Endothelial cell of umbilical vein (primary cell): ENCODE results near the gene CNOT4. TPM values are rescaled to one million over a fixed set of nuclear protein-coding genes. Genes with fewer than 3 reads are reported as not detected.

ENCODE experiments used
- BruUV-seq: library from RNA; stranded (reverse); fragments of 400-500 nt; replicated peaks from 2 replicates; lab custom pipeline; 2021; lab: Mats Ljungman, UMichigan
- CTCF ChIA-PET: fragments of 300-600, 350-600 bp; sonication (Branson Sonifier 250); formaldehyde crosslinking; loops from one replicate; lab custom pipeline; 2021; ENCODE audit warnings: antibody characterized with exemption, inconsistent platforms; lab: Charles Lee
- POLR2A ChIA-PET: fragments of 300-600, 350-600 bp; sonication (Branson Sonifier 250); formaldehyde crosslinking; loops from one replicate; lab custom pipeline; 2021; ENCODE audit warnings: antibody characterized with exemption, inconsistent platforms; lab: Charles Lee
- DNase-seq: peaks from one replicate; pipeline ENCODE4 v3.0.0-alpha.2; 2011; ENCODE audit warnings: low read depth, low spot score
- FAIRE-seq: peaks from 2 replicates; lab custom pipeline; 2011; peaks lifted over from hg19 to GRCh38; lab: Jason Lieb, UNC
- H2AFZ ChIP-seq: 2 replicates; pipeline ENCODE4 v1.6.0; 2012; ENCODE audit warnings: low read depth, low read length, control low read depth, inconsistent platforms
- H3K27ac ChIP-seq: 2 replicates; pipeline ENCODE4 v1.5.1; 2011; ENCODE audit warnings: low read depth, mild to moderate bottlenecking, control low read depth, low read length, moderate library complexity; ENCODE audit not compliant: insufficient read depth
- H3K27me3 ChIP-seq, 2 experiments: 2 replicates each; pipeline versions ENCODE4 v1.6.0 to v1.6.1; 2011; ENCODE audit warnings: low read length in 2 of 2, mixed read lengths in 1 of 2; ENCODE audit not compliant: control insufficient read depth in 2 of 2, insufficient read depth in 2 of 2
- H3K36me3 ChIP-seq, 2 experiments: 2 replicates in 1 of 2; 3 replicates in 1 of 2; pipeline ENCODE4 v1.5.1; 2011; ENCODE audit warnings: low read length in 2 of 2, mild to moderate bottlenecking in 1 of 2, moderate library complexity in 1 of 2; ENCODE audit not compliant: control insufficient read depth in 2 of 2, insufficient read depth in 2 of 2; ENCODE audit errors: extremely low read depth in 1 of 2
- H3K4me1 ChIP-seq: 3 replicates; pipeline ENCODE4 v1.5.1; 2011; ENCODE audit warnings: mild to moderate bottlenecking, low read length; ENCODE audit not compliant: control insufficient read depth, insufficient read depth; ENCODE audit errors: extremely low read depth
- H3K4me2 ChIP-seq: 2 replicates; pipeline ENCODE4 v1.6.1; 2011; ENCODE audit warnings: low read length, control low read depth, mixed read lengths; ENCODE audit not compliant: insufficient read depth
- H3K4me3 ChIP-seq, 3 experiments: fragments of 200-600 bp in 1 of 3; sonication (generic), shearing (Covaris generic) in 1 of 3; replicated peaks in 1 of 3; 2 replicates each; pipeline ENCODE4 v1.5.1; 2011 to 2016; ENCODE audit warnings: control low read depth in 3 of 3, low read length in 3 of 3, mild to moderate bottlenecking in 2 of 3, inconsistent platforms in 1 of 3, low read depth in 1 of 3, moderate library complexity in 1 of 3; ENCODE audit not compliant: insufficient read depth in 1 of 3
- H3K79me2 ChIP-seq: 2 replicates; pipeline ENCODE4 v1.6.0; 2012; ENCODE audit warnings: low read length, inconsistent platforms; ENCODE audit not compliant: control insufficient read depth, insufficient read depth
- H3K9ac ChIP-seq: replicated peaks from 2 replicates; pipeline ENCODE3; 2011; ENCODE audit warnings: low read length, control low read depth; ENCODE audit not compliant: insufficient read depth; ENCODE audit errors: extremely low read depth
- H3K9me1 ChIP-seq: replicated peaks from 3 replicates; pipeline ENCODE4 v1.6.0; 2011; ENCODE audit warnings: mild to moderate bottlenecking, low read length; ENCODE audit not compliant: control insufficient read depth, insufficient read depth; ENCODE audit errors: extremely low read depth
- H3K9me3 ChIP-seq: replicated peaks from 2 replicates; pipeline ENCODE4 v1.5.1; 2012; ENCODE audit warnings: low read length, inconsistent platforms; ENCODE audit not compliant: control insufficient read depth, insufficient read depth
- H4K20me1 ChIP-seq: replicated peaks from 2 replicates; pipeline ENCODE3; 2011; ENCODE audit warnings: mild to moderate bottlenecking, low read length; ENCODE audit not compliant: control insufficient read depth, insufficient read depth; ENCODE audit errors: extremely low read depth
- EZH2 ChIP-seq: IDR thresholded peaks from 2 replicates; pipeline ENCODE4 v1.6.1; 2012; ENCODE audit warnings: borderline replicate concordance, low read depth, mild to moderate bottlenecking, moderate library complexity, low read length, inconsistent platforms; ENCODE audit not compliant: severe bottlenecking
- FOS ChIP-seq: IDR thresholded peaks from 2 replicates; pipeline ENCODE4 v1.6.1; 2011; ENCODE audit warnings: mild to moderate bottlenecking, low read length, moderate library complexity, borderline replicate concordance; ENCODE audit not compliant: insufficient read depth
- GATA2 ChIP-seq: IDR thresholded peaks from 2 replicates; pipeline ENCODE4 v1.7.0; 2011; ENCODE audit warnings: low read depth, mild to moderate bottlenecking, moderate library complexity, mixed read lengths, low read length; ENCODE audit not compliant: insufficient read length, insufficient read depth
- JUN ChIP-seq: IDR thresholded peaks from 2 replicates; pipeline ENCODE4 v1.6.1; 2011; ENCODE audit warnings: borderline replicate concordance, low read depth; ENCODE audit not compliant: insufficient read length, insufficient read depth
- MAX ChIP-seq: IDR thresholded peaks from 2 replicates; pipeline ENCODE4 v1.6.1; 2011; ENCODE audit not compliant: insufficient read depth, insufficient read length
- MYC ChIP-seq: IDR thresholded peaks from one replicate; pipeline ENCODE4 v1.6.1; 2011; ENCODE audit warnings: mild to moderate bottlenecking, low read depth, low read length
- POLR2A ChIP-seq: IDR thresholded peaks from 2 replicates; pipeline ENCODE4 v1.6.1; 2012; ENCODE audit warnings: low read depth, mild to moderate bottlenecking, control low read depth, low read length
- POLR2AphosphoS5 ChIP-seq: IDR thresholded peaks from 2 replicates; pipeline ENCODE4 v1.6.1; 2012; ENCODE audit warnings: low read depth, mild to moderate bottlenecking, control low read depth, low read length, moderate library complexity; ENCODE audit not compliant: insufficient read depth
- dilution Hi-C: fragments of 300-500 bp; cut with MboI; formaldehyde crosslinking; loops from one replicate; pipeline ENCODE4 v1.15.0; 2019; ENCODE audit warnings: low sequenced_read_pairs; ENCODE audit not compliant: extremely low pct_ligation_motif_present
- intact Hi-C: fragments of 100-400 bp; cut with micrococcal nuclease; formaldehyde crosslinking; loops from one replicate; pipeline ENCODE4 v1.10.0; 2022
- polyA plus RNA-seq, 4 experiments: library from polyadenylated mRNA; depleted of rRNA in 3 of 4; stranded (reverse) in 3 of 4; unstranded in 1 of 4; fragments of >200 nt; gene quantifications; 2 replicates each; pipeline versions ENCODE4 v1.2.1 to v1.2.3, GENCODE V29; 2011 to 2012; ENCODE audit warnings: missing spikeins in 1 of 4
- total RNA-seq: library from RNA; stranded (reverse); gene quantifications from 2 replicates; pipeline ENCODE4 v1.2.3, GENCODE V29; 2021
- TF ChIP-seq, protein P1 (sequence below), 2 donors: IDR thresholded peaks; 1 replicate in 1 of 2; 2 replicates in 1 of 2; pipeline ENCODE4 v1.5.1; 2011; ENCODE audit warnings: low read length in 2 of 2, mild to moderate bottlenecking in 2 of 2, moderate library complexity in 2 of 2, control low read depth in 1 of 2, inconsistent platforms in 1 of 2, low read depth in 1 of 2; ENCODE audit not compliant: insufficient read depth in 1 of 2; ENCODE audit errors: extremely low read depth in 1 of 2

CNOT4 gene
- total and polyA plus RNA-seq, 2 donors (not counting 3 experiments of a cell fraction or from before 2014, with no cell fraction given): 10.3 to 21.7 TPM

GRCh38 chr7:135428011-135428410, 81.9 kb downstream of the CNOT4 start:
- CTCF ChIA-PET: interaction anchor here (1.0 to 2.7 kb wide), 6 partner anchors 9 to 154 kb away, joined by 3 to 8 read pairs (median 3); no protein-coding TSS in a partner anchor
- DNase-seq (no peak), FAIRE-seq (no peak)
- no peak for TF ChIP-seq EZH2
- no peak for TF ChIP-seq POLR2A
- TF ChIP-seq POLR2AphosphoS5: no peak
- TF ChIP-seq JUN: no peak
- no peak for TF ChIP-seq FOS
- TF ChIP-seq MYC: no peak
- TF ChIP-seq GATA2: no peak
- TF ChIP-seq MAX: no peak
- TF ChIP-seq, protein P1, sequence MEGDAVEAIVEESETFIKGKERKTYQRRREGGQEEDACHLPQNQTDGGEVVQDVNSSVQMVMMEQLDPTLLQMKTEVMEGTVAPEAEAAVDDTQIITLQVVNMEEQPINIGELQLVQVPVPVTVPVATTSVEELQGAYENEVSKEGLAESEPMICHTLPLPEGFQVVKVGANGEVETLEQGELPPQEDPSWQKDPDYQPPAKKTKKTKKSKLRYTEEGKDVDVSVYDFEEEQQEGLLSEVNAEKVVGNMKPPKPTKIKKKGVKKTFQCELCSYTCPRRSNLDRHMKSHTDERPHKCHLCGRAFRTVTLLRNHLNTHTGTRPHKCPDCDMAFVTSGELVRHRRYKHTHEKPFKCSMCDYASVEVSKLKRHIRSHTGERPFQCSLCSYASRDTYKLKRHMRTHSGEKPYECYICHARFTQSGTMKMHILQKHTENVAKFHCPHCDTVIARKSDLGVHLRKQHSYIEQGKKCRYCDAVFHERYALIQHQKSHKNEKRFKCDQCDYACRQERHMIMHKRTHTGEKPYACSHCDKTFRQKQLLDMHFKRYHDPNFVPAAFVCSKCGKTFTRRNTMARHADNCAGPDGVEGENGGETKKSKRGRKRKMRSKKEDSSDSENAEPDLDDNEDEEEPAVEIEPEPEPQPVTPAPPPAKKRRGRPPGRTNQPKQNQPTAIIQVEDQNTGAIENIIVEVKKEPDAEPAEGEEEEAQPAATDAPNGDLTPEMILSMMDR (IDR thresholded peaks at IDR 0.05; ENCODE audit: extremely low read depth in 1 of 2, insufficient read depth in 1 of 2, low read depth in 1 of 2, low read length in 2 of 2): no peak
- dilution Hi-C loops: no loop called here
- no peak overlapping the region for H3K9ac ChIP-seq
- intact Hi-C loops: no loop called here
- no TSS peak for BruUV-seq
- H3K4me3 ChIP-seq: no peak overlapping the region
- no peaks in the 10 kb centered on the region for H3K9me1 ChIP-seq
- no peak overlapping the region for H2AFZ ChIP-seq
- peaks cover 52% of the 10 kb centered on the region for H3K79me2 ChIP-seq
- H4K20me1 ChIP-seq: peaks cover 2% of the 10 kb centered on the region
- no peaks in the 10 kb centered on the region for H3K36me3 ChIP-seq
- POLR2A ChIA-PET: no interaction called here
- no peak overlapping the region for H3K27ac ChIP-seq
- no peaks in the 10 kb centered on the region for H3K27me3 ChIP-seq
- H3K9me3 ChIP-seq: no peaks in the 10 kb centered on the region
- H3K4me1 ChIP-seq: no peaks in the 10 kb centered on the region
- H3K4me2 ChIP-seq: no peak overlapping the region
